Fibroblast of skin of abdomen (primary cell): ENCODE data around the gene PKD1.

ENCODE experiments used
- DNase-seq: peaks from one replicate; pipeline ENCODE4 v3.0.0-alpha.2; 2013

Gene PKD1

DNA sequence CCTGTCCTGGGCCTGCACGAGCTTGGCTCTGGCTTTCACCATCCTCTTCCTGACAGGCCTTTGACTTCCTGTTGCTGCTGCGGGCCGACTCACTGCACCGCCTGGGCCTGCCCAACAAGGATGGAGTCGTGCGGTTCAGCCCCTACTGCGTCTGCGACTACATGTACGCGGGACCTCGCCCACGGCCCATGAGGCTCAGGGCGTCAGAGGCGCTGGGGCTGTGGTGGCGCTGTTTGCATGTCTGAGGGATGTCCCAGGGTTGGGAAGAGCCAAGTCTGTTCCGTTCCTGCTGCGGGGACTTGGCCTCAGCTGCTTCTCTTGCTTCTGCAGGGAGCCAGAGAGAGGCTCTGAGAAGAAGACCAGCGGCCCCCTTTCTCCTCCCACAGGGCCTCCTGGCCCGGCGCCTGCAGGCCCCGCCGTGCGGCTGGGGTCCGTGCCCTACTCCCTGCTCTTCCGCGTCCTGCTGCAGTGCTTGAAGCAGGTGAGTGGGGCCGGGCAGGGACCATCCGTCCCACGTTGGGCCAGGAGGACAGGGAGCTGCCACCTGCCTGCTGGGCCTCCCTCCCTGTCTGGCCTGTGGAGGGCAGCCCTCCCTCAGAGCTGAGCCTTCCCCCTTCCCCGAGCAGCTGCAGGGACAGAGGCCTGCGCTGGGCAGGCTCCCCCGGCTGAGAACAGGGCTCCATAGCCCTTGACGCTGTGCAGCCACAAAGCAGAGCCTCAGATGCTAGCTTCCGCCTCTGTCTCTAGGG lies 64.1 kb downstream of the PKD1 start:
- no peak for DNase-seq

DNA sequence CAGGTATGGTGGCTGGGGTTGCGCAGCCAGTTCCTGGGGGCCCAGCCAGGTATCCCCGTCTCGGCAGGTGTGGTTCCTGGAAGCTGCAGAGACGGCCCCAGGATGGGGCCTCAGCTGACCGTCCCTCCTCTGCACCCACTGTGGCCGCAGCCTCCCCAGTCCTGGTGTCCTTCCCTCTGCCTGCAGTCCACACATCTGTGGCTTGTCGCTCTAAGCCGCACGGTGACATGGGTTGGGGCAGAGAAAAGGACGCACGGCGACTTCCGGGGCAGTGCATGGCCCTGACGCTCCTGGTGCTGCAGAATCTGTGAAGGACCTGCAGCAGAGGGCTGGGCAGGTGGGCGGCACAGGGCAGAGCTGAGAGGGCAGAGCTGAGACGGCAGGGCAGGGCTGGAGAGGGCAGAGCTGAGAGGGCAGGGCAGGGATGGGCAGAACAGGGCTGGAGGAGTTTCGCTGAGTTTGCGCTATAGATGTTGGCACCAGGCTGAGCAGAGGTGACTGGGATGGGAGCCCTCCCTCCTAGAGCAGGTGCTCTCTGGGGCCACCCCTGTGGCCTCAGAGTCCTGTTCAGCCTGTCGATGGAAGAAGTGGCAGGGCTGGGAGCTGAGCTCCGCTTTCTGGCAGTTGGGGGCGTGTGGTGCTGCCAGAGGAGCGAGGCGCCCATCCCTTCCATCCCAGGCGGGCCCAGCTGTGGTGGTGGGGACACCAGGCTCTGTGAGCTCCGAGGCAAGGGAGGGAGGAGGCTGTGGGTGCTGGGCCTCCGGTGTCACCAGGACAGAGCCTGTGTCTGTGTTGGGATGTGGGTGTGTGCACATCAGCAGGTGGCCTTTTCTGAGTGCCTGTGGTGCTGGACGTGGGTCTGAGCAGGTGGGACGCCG lies 64.9 kb downstream of the PKD1 start:
- DNase-seq: no peak

DNA sequence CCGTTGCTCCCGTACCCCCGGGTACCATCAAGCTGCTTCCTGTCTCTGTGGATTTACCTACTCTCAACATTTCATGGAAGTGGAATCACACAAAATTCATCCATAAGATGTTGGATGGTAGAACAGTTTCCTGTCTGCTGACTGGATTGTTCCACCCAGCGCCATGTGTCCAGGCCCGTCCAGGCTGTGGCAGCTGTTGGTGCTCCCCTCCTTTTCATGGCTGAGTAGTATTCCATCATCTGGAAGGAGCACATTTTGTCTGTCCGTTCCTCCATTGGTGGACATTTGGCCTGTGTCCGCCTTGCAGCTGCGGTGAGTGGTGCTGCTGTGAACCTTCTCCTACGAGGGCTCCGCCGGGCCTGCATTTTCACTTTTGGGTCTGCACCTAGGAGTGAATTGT lies 69.6 kb downstream of the PKD1 start:
- DNase-seq: no peak

DNA sequence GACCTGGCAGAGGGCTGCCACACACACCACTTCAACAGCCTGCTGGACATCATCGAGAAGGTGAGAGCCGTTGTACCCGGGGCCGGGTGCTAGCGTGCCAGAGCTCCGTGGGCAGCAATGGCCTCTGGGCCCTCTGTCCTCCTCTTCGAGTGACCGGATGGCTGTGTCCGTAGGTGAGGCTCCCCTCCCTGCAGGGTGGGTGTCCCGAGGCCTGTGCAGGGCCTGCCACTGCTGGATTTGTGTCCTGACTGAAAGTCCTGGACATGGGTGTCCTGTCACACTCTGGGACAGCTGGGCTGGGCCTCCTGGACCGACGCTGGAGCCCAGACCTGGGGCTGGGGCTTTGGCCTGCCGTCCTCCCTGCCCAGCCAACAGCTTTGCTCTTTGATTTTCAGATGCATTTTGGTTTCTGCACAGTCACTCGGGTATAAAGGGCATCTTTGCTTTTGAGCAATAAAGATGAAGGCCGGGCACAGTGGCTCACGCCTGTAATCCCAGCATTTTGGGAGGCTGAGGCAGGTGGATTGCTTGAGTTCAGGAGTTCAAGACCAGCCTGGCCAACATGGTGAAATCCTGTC lies 71.2 kb downstream of the PKD1 start:
- no peak for DNase-seq

DNA sequence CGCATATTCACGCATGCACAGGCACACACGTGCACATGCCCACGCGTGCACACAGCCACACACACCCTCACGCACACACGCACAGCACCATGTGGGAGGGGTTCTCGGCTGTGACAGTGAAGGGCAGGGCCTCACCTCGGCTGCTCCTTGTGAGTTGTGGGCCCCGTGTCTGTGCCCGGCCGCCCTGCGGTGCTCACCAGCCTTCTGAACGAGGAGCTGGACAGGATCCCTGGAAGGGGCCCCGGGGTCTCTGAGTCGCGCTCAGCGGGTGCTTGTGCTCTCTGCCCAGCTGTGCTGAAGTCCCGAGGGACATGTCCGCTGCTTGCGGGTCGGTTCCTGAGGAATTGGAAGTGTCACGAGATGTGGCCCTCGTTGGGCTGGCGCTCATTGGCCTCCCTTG lies 71.8 kb downstream of the PKD1 start:
- no peak for DNase-seq

DNA sequence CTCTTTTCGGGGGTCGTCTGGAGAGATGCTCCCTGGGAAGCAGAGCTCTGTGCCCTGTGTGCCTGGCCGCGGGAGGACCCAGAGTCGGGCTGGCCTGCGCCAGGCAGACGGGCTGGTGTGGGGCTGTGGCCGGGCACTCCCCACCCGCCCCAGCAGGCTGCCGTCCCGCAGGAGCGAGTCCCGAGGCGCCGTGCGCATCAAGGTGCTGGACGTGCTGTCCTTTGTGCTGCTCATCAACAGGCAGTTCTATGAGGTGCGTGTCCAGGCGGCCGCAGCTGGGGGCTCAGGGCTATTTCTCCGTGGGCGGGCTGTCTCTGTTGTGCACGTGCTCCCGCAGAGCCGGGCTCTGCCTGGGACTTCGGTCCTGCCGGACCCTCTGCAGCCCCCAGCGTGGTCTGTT lies 72.9 kb downstream of the PKD1 start:
- DNase-seq: no peak

DNA sequence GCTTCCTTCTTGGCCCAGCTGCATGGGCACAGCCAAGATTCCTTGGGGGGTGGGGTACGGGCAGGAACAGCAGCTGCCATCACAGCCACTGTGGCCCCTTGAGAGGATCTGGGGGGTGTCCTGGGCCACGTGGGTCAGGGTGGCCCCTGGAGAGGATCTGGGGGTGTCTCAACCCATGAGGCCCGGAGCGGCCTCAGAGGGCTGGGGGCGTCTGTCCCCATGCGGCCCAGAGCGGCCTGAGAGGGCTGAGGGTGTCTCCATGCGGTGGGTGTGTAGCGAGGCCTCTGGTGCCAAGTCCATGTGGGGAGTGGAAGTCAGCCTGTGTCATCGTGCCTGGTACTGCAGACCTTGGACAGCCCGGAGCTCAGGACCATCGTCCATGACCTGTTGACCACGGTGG lies 74.2 kb downstream of the PKD1 start:
- no peak for DNase-seq

DNA sequence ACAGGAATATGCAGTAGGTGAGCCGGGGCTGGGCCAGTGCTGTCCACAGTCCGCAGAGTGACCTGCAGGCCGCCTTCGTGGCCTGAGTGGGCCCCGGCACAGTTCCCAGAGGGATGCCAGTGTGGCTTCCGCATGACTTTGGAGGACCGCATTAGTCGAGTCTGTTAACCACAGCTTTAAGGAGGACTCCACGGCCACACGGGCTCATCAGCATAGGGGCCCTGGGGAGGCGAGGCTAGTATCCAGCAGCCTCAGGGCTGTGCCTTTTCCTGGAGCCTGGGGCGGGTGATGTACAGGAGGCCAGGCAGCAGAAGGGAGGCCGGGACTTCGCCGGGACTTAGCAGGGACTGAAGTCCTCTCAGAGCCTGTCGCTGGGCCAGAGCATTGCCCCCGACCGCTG lies 74.7 kb downstream of the PKD1 start:
- DNase-seq: no peak

DNA sequence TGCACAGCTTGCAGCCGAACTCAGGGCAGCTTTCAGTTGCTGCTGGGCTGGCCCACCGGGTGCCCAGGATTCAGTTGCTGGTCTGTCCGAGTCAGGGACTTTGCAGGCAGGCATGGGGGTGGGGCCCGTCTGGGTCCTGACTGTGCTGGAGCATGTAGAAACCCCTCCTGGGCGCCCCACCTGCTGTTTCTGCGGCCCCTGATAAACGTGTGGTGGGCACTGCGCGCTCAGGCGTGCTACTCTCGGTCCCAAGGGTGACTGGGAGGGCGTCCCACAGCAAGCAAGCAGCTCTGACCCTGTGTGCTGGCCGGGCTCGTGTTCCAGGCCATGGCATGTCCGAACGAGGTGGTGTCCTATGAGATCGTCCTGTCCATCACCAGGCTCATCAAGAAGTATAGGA lies 75.4 kb downstream of the PKD1 start:
- DNase-seq: no peak

DNA sequence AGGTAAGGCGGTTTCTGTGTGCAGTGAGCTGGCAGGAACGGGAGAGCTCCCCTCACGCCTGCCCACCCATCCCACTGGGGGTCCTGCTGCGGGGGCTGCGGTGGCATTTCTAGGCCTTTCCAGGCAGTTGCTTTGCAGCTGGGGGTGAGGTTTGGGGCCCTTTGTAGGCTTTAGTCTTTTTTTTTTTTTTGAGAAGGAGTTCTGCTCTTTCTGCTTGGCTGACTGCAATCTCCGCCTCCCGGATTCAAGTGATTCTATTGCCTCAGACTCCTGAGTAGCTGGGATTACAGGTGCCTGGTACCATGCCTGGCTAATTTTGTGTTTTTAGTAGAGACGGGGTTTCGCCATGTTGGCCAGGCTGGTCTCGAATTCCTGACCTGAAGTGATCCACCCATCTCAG lies 76.8 kb downstream of the PKD1 start:
- no peak for DNase-seq

DNA sequence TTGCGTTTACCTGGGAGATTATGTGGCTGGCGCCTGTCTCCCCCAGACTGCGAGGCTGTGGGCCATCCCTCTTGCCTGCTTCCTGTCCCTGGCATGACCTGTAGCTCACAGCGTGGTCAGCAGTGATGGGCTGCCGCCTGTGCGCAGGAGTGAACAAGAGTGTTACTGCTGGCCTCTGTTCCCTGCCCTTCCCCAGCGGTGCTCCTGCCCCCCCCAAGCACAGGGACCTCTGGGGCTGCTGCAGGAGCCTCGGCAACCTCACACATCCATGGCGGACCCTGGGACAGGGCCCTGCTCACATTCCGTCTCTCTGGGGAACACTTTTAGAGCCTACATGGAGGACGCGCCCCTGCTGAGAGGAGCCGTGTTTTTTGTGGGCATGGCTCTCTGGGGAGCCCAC lies 77.3 kb downstream of the PKD1 start:
- no peak for DNase-seq

DNA sequence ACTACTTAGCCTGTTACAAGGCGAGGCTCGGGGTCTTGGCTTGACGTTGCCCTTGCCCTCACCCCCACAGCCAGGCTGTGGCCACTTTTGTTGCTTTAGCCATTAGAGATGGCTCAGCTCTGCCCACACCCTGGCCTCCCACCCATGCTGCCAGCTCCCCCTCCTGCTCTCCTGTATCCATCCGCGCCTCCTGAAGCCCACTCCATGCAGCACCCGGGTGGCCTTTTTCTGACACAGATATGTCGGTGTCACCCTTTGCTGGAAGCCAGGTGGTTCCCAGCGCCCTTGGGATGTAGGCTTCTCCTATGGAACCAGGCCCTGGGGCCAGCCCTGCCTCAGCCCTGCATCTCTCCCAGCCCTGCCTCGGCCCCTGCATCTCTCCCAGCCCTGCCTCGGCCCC lies 78.3 kb downstream of the PKD1 start:
- DNase-seq: no peak

DNA sequence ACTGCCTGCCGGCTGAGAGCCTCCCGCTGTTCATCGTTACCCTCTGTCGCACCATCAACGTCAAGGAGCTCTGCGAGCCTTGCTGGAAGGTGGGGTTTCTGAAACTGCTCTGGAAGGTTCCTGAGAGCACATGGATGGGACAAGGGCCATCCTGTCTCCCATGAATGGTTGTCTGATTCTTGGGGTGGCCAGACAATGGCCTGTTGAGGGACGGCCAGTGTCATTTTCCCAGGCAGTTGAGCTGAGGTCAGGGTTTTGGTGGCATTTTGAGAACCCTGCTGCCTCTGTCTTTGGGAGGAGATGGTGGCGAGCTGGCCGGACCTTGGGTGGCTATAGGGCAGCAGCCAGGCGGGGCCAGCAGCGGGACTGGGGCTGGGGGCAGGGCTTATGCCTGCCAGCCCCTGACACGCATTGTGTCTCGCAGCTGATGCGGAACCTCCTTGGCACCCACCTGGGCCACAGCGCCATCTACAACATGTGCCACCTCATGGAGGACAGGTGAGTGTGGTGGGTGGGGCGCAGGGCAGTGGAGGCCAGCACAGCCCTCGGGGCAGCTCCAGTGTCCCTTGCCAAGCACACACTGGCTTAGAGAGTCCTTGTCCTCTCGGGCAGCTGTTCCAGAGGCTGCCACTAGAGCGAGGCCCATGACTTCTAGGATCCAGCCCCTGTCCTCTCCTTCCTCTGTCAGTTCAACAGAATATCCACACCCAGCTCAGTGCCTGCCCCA lies 78.9 kb downstream of the PKD1 start:
- no peak for DNase-seq

DNA sequence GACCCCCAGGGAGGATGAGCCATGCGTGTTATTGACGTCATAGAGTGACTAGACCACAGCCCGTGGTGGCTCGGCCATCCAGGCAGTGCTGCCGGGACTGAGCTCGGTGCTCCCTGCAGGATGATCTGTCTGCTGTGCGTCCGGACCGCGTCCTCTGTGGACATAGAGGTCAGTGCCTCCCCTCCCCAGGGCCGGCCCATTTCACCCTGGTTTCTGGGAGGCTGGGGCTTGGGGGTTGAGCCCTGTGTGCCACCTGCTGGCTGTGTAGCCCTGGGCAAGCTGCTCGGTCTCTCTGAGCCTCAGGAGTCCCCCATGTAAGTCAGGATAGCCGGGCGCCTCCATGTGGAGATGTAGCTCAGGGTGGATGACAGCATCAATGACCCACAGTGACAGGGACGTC lies 79.6 kb downstream of the PKD1 start:
- no peak for DNase-seq

DNA sequence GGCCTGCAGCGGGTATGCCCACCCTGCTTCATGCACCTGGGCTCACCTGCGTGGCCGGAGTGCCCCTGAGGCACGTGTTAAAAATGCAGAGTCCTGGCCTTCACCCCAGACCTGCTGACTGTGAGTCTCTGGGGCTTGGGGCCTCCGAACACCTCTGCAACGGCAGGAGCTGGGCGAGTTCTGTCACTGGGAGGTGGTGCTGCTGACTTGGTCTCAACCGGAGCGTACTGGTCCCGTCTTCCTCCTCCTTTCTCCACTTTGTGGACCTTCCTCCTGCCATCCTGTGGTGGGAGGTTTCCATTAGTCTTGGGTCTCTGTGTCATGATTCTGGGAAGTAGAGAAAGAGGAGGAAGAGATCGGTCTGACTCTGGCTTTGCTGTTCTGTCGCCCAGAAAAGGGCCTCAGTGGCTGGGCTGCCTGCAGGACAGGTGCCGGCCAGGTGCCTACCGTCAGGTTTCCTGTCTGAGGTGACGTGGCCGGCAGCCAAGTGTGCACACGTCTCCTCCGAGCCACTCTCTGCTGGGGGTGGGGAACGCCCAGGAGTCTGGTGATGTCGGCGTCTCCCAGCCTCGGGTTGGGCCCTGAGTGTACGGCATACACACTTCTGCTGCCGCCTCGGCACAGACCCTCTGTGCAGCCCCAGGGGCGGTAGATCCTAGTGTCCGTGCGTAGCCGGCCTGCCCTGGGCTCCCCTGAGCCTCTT lies 81.0 kb downstream of the PKD1 start:
- no peak for DNase-seq

DNA sequence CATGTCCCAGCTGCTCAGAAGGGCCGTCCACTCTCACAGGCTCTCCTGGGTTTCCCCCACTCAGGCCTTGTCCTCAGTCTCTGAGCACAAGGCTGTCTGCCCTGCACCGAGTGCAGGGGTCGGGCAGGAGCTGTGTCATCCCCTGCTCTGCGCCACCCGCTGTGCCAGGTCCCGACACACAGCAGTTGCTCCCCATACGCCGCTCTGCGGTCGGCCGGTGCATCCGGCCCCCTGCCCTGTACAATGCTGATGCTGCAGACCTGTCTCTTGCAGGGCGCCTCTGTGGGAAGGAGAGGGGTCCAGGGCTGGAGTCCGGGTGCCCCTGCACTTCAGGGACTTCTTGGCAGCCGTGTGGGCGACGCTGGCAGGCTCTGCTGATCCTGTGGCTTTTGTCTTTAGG lies 81.8 kb downstream of the PKD1 start:
- DNase-seq: no peak

DNA sequence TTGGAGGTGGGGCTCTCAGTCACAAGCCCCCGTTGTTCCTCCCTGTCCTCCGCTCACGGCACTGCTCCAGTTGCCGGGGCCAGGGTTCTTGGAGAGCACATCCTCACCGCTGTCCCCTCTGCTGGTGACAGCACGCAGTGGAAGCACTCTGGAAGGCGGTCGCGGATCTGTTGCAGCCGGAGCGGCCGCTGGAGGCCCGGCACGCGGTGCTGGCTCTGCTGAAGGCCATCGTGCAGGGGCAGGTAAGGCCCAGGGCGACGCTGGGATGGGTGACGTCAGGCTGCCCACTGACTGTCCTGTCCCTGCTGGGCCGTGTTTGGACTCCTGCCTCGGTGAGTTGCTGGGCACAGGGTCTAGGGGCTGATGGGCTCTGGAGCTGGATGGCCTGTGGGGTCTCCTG lies 82.5 kb downstream of the PKD1 start:
- no peak for DNase-seq

DNA sequence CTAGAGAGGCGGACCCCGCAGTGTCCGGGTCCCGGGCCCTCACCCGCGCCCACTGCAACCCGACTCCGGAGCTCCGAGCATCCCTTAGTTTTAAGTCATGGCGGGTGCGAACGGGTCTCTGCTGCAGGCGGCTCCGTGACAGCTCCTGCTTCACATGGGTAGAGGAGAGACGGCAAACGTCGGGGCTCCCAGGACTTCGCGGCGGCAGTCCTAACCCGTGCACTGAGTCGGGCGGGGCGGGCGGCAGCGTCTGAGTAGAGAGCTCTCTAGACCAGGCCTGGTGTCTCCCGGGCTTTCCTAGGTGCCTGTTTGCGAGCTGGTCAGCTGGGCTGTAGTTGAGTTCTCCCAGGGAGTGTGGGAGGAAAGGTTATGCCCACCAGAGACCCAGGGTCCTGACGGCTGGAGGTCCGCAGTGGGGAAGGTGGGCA lies 87.6 kb downstream of the PKD1 start:
- DNase-seq: no peak

DNA sequence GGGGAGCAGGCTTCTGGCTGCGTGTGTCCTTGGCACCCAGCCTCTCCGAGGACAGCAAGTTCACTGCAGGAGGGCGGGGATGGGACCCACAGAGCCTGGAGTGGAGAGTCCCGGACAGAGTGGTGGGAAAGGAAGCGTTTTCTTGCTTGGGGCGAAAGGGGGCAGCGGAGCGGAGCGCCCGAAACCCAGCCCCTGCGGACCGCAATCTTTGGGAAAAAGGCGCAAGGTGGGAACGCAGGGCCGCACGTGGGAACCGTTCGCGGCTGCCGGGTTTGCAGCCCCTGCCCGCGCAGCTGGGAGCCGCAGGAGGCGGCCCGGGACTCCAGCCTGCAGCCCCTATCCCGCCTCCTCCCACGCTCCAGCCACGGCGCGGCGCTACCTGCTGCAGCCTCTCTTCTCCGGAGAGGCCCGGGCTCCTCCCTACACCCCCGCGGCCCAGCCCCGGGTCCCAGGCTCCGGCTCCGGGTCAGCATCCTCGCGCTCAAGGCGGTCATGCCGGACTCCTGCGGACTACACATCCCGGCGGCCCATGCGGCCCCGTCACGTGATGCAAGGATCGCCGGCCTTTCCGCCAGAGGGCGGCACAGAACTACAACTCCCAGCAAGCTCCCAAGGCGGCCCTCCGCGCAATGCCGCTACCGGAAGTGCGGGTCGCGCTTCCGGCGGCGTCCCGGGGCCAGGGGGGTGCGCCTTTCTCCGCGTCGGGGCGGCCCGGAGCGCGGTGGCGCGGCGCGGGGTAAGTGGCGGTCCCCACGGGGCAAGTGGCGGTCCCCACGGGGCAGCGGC lies 88.2 kb downstream of the PKD1 start, which contains the start of the genes NTHL1 and TSC2:
Gene NTHL1 (minus strand): TSS at position 505 of the 786 bp plus-strand sequence. CDS start 11 bp downstream, at position 494.
Gene TSC2 (plus strand): TSS at position 656 of the 786 bp plus-strand sequence. CDS start 631 bp downstream, outside the sequence.
- DNase-seq: peak; percentile 93

DNA sequence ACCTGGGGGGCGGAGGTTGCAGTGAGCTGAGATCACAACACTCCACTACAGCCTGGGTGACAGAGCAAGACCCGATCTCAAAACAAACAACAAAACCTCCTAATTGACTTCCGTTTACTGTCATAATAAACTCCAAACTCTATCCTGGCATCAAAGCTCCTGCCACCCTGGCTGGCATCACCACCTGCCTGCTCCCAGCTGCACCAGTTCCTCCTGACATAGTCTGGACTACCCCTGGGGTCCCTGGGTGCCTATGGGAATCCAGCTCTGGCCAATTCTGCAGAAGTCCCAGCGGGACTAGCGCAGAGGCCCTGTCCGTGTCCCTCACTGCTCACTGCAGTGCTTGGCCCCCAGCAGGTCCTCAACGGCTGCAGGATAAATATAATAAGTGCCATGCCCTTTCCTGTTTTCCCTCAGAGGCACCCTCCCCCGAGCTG lies 88.8 kb downstream of the PKD1 start:
- no peak for DNase-seq
